ENCODE results near the gene AMDHD1.
A peak's percentile ranks its signal among the peaks of the same experiment; 100 is the strongest.

DNA sequence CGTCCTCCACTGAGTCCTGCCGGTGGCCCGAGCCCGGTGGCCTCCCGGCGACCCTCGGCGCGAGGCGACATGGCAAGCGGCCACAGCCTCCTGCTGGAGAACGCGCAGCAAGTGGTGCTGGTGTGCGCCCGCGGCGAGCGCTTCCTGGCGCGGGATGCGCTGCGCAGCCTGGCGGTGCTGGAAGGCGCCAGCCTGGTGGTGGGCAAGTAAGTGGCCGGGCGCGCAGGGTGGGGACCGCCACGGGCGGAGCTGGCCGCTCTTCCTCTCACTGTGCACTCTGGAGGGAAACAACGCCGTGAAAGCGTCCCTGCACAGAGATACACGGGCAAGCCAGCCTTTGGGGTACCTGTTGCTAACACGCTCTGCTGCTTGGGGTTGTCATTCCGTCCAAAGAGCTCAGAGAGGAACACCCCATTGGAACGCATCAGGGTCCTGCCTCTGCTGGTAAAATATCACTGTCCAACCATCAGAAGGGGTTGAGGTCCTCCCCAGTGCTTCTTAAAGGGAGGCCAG, at the start of gene AMDHD1:
- peak; percentile 49 for TF ChIP-seq CTCF (IDR thresholded peaks at IDR 0.05)
- no peak for TF ChIP-seq ZFX (IDR thresholded peaks at IDR 0.05; ENCODE audit: borderline replicate concordance)

Data from 22Rv1 (cell line).